GM19240 (cell line): Measurements from ENCODE around the gene DMRTA2.
A peak's percentile ranks its signal among the peaks of the same experiment; 100 is the strongest.
"Not testable (repeated sequence)": the region's sequence is repeated elsewhere in the genome, so short reads cannot be mapped to it uniquely, and the experiment has no call there.

Source experiments
- DNase-seq: peaks from one replicate; pipeline ENCODE4 v3.0.0; 2011; ENCODE audit warnings: low spot score; ENCODE audit not compliant: insufficient read length

DMRTA2 gene

GRCh38 chr1:50393522-50394120 lies 29.6 kb downstream of the DMRTA2 start:
- DNase-seq: no peak

GRCh38 chr1:50381551-50381950 lies 41.7 kb downstream of the DMRTA2 start:
- not testable (repeated sequence) for DNase-seq

- no peak for DNase-seq
Measured at GRCh38 chr1:50378770-50379169, 44.5 kb downstream of the DMRTA2 start.

- no peak for DNase-seq
Measured at GRCh38 chr1:50373532-50373931, 49.7 kb downstream of the DMRTA2 start.

GRCh38 chr1:50371749-50372148 lies 51.5 kb downstream of the DMRTA2 start:
- no peak for DNase-seq

GRCh38 chr1:50369830-50370229 lies 53.4 kb downstream of the DMRTA2 start:
- DNase-seq: no peak

GRCh38 chr1:50369008-50369634 lies 54.1 kb downstream of the DMRTA2 start:
- DNase-seq: no peak

GRCh38 chr1:50368179-50369007 lies 54.9 kb downstream of the DMRTA2 start:
- DNase-seq: peak; percentile 32
